Stimulated activated CD4-positive, alpha-beta T cell treated with anti-CD3 and anti-CD28 coated beads, Interleukin-4, amount 100 ng/mL, for 4 hours (primary cell): ENCODE data around the gene PLEKHG5.
"Not testable (repeated sequence)": the region's sequence is repeated elsewhere in the genome, so short reads cannot be mapped to it uniquely, and the experiment has no call there.

Source experiments
- DNase-seq, 2 experiments: peaks; one replicate each; pipeline ENCODE4 v3.0.0-alpha.2; 2020

PLEKHG5 gene

DNA sequence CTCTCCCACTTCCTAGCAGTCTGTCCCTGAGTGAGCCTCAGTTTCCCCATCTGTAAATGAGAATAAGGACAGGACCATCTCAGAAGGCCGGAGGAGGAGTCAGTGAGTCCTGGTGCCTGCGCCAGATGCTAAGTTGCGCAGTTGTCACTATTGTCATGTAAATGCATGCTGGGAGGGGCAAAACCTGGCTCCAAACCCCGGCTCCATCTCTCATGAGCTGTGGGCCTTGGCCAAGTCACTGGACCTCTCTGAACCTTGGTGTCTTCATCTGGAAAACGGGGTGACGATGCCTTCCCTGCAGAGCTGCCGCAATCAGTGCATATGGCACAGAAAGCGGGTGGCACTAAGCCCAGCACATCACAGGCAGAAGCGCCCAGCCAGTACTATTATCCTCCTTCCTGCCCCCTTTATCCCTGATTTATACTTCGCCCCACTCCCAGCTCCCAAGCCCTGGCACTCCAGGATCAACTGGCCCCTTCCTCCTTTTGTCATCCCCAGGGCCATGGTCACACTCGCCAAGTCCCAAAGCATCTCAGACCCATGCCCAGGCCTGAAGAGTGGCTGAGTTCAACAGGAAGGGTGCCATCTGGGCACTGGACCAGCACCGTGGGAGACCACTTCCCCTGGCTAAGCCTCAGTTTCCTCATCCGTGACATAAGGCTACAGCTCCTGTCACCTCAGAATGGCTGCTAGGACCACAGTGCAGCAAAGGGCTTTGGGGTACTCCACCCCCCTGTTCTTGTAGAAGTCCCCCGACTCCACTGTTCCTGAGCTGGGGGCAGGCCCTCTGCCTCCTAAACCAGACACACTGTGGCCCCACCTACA, 4.3 kb upstream of the PLEKHG5 start:
- no peak for DNase-seq

DNA sequence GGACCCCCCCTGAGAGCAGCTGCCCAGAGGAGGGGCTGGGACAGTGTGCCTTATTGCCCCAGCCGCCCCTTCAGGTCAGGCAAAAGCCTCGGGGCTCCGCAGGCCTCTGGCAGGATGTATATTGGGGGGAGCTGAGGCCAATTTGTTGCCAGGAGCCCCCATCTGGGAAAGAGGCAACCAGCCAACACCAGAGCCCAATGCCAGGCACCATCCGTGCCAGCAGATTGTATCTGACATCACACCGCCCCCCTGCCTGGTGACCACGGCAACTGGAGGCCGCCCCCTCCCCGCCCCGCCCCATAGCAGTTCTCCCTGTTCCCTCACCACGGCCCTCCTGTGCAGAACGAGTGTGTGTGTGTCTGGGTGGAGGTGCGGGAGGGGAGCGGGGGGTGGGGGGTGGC, 3.6 kb upstream of the PLEKHG5 start:
- peak in 1 of 2 experiments; percentile 17 for DNase-seq

DNA sequence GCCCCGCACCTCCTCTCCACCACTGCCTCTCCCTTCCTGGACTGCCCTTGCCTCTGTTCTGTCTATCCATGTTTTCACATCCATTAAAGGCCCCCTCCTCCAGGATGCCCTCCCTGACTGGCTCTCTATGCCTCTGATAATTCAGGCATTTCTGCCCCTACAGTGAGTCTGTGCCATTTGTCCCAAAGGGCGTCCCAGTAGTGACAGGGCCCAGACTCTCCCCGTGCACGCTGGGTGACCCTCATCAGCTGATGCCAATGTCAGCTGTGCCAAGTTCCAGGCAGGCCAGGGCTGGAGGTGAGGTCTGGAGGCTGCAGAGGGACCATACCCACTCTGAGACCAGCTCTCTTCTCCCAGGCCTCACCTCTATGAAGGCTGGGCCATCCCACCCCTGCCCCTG, 3.2 kb upstream of the PLEKHG5 start:
- DNase-seq = no peak

GRCh38 chr1:6493834-6494223, 2.4 kb upstream of the PLEKHG5 start:
- not testable (repeated sequence) for DNase-seq

DNA sequence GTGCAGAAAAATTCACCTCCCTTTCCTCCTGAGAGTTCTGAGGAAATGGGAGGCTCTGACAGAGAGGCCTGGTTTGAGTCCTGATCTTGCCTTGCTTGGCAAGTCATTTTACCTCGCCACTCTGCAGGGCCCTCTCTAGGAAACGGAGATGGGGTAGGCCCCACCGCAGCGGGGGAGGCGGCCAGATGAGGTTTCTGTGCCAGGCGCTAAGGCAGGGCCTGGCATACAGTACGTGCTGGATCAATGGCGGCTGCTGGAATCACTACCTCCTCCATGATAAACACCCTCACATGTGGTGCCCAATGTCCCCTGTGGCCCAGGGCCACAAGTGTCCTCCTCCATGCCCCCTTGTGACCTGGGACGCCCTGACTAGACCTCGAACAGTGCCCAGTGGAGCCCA, 499 bp upstream of the PLEKHG5 start:
- DNase-seq = no peak

- no peak for DNase-seq
These were observed 402 bp downstream of the PLEKHG5 start for GRCh38 chr1:6491081-6491449.

DNA sequence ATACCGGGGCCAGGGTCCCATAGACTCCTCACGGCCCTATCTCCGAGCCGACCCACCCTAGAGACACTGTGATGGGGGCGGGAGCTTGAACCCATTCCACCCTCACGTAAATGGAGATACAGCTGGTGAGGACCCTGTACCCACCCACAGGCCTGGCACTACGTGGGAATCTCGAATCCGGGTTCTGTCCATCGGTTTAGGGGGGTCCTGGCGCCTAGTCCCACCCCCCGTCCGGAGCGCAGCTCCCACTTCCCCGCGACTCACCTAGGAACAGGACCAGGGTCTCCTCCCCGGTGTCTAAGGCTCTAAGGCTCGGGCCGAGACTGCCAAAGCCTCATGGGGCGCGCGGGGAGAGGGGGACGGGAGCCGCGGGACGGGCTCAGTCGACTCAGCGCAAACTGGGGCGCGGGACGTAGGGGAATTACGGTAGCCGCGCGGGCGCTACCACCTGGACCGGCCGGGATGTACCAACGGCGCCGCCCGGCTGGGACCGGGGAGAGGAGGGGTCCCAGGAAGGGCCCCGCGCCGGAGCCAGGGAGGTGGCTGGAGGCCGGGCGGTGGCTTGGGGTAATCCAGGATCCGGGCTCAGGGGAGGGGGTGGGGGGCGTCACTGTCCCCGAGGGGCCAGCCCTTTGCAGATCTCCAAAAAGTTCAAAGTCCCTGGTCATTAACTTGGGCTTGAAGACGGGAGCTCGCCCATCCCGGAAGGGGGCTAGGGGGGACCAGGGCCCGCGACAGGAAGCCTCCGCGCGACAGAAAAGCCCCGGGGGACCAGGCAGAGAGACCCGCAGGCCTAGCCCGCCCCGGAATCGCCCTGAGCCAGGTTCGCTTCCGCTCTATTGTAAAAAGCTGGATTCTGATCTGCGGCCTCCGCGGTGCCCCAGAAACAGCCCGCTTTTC, 1.0 kb downstream of the PLEKHG5 start:
- peak; percentile 31 to 61 for DNase-seq

DNA sequence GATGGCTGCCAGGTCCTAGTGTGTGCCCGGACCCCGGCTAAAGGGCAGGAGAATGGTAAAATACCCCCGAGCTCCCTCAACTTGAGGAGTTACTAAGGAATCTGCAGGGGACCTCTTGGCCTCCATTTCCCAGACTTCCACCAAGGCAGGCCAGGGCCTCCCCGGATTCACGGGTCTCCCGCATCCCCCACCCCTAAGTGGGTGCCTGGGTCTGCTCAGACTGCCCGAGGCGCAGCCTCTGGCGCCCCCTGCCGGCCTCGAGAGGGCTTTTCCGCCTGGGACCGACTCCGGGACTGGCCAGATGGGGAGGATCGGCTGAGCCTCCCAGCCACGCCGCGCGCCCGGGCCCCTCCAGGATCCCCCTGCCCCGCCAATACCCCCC, 1.7 kb downstream of the PLEKHG5 start:
- peak; percentile 70 to 75 for DNase-seq

GRCh38 chr1:6489383-6489765, 2.1 kb downstream of the PLEKHG5 start:
- no peak for DNase-seq

DNA sequence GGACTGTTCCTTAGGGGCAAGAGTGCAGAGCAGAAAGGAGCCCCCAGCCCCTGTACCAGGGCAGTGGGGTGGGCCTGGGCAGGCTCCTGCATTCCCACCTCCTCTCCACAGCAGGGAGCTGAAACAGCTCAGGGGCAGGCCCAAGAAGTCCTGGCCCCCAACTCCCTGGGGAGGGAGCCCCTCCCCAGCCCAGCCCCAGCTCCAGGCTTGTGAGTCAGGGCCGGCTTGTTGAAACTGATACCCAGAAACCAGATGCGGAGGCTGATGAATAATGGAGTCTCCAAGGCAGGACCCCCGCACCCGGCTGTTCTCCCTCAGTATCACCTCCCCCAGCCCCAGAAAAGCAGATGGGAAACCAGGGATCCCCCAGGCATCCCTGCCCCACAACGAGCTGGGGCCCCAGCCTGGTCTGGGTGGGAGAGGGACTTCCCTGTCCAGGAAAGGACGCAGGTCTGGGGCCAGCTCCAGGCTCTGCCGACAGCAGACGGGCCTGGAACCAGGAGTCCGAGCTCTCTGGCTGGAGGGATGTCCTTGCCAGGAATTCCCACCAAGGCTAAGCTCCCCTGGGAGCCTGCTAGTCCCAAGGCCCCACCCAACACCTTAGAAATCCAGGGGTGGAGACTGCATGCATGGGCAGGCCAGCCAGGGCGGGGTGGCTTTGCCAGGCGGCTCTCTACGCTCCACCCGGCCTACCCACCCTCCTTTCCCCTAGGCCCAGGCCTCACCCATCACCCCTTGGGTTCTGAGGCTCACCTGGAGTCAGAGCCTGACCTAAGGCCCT, 2.7 kb downstream of the PLEKHG5 start:
- DNase-seq = no peak

DNA sequence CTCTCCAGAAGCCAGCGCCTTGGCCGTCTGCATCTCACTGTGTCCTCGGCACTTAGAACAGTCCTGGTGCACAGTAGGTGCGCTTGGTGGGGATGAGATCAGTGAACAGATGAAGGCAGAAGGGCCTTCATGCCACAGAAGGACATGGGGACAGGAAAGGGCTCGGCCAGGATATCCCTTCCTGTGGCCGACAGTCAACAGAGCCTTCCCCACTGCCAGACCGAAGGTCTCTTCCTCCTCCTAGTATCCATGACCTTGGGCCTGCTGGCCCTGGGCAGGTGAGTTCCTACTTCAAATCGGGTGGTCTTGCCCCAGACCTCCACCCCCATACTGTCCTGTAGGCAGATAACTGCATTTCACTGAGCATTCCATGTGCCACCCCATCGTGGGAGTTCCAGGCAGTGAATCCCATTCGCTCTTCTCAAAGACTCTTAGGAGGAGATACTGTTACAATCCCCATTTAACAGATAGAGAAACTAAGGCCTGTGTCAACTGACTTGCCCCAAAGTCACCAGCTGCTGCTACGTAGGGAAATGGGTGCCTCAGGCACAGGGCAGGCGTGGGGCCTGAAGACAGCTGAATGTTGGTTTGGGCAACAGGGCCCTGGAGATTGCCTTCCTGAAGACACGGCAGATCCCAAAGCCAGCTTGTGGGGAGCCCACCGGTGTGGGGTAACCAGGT, 3.5 kb downstream of the PLEKHG5 start:
- DNase-seq = no peak

DNA sequence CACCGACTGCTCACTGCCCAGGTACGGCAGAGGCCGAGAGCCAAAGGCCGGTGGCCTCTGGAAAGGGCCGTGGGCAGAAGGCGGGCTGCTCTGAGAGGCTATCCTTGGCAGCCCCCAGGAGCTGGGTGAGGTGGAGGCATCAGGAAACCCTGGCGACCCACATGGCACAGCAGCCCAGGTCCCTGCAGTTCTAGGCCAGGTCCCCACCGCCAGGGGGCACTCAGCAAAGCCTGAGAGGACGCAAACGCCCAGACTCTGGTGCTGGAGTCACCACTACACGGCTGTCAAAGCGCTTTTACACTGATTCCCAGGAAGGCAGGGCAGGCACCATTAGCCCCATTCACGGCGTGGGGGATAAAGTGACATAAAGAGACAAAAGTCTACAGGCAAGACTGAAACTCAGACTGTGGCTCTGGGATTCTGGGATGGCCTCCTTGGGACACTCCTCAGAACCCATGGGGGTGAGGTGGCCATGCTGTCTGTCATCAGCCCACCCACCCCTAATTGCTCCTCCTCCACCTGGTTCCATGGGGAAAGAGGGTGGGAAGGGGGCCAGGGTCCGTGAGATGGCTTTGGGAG, 4.9 kb downstream of the PLEKHG5 start:
- peak; percentile 81 to 88 for DNase-seq

DNA sequence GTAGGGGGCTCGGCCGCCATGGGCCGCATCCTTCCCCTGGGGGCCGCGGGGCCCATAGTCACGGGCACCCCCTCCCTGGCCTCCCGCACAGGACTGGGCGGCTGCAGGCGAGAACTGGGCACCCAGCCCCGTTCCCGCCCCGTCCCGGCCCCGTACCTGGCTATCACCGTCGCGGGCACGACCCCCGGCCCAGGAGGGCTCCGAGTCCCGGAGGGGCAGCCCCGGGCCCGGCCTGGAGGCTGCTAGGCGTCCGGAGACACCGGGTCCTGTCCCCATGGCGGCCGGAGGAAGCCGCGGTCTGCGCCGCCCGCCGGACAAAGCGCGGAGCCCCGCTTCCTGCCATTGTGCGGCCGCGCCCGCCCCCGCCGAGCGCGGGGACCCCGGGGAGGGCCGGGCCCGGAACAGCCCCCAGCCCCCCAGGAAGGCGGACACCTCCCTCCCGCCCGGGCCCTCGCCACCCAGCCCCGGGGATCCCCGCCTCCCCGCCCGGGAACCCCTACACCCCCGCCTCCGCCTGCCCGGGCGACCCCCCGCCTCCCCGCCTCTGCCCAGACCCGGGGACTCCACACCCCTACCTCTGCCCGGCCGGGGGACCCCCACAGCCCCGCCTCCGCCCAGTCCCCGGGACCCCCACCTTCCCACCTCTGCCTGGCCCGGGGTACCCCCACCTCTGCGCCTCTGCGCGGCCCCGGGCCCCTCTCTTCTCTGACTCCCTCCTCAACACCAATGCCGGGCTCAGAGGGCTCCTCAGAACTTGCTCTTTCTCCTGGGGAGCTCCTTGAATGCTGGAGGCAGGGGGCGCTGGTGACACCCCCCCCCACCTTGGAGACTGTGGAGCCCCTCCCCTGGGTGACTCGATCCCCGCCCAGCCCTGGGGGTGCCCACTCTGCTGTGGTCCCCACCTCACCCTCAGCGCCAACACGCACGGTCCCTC, 6.0 kb downstream of the PLEKHG5 start:
- no peak for DNase-seq

GRCh38 chr1:6484826-6485167, 6.7 kb downstream of the PLEKHG5 start:
- no peak for DNase-seq

DNA sequence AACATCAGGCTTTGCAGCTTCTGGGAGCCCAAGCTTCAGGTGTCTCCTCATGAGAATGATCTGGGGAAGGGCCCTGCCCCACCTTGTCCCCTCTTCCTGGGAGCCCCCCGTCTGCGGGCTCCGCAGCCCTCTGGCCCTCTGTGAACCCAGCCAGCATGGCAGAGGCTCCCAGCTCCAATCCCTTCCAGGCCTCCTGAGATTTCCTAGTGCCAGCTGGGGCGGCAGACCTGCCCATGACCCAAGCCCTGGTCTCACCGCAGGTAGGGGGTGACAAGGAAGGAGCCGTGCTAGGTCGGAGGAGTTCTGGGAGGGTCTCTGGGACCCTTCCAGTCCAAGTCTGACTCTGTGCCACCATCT, 7.7 kb downstream of the PLEKHG5 start:
- no peak for DNase-seq

GRCh38 chr1:6483017-6483760, 8.3 kb downstream of the PLEKHG5 start:
- no peak for DNase-seq

DNA sequence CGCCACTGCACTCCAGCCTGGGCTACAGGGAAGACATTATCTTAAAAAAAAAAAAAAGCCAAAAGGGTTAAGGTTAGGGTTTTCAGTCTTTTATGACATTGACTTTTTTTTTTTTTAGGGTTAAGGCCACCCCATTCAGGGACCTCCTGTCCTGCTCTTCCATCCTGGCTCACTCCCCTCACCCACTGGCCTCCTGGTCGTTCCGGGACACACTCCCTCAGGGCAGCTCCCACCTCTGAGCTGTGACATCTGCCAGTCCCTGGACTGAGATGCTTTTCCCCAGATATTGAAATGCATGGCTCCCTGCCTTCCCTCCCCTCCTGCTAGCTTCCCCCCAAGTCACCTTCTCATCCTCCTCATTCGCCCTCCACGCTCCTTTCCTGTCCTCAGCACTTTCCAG, 9.6 kb downstream of the PLEKHG5 start:
- no peak for DNase-seq

DNA sequence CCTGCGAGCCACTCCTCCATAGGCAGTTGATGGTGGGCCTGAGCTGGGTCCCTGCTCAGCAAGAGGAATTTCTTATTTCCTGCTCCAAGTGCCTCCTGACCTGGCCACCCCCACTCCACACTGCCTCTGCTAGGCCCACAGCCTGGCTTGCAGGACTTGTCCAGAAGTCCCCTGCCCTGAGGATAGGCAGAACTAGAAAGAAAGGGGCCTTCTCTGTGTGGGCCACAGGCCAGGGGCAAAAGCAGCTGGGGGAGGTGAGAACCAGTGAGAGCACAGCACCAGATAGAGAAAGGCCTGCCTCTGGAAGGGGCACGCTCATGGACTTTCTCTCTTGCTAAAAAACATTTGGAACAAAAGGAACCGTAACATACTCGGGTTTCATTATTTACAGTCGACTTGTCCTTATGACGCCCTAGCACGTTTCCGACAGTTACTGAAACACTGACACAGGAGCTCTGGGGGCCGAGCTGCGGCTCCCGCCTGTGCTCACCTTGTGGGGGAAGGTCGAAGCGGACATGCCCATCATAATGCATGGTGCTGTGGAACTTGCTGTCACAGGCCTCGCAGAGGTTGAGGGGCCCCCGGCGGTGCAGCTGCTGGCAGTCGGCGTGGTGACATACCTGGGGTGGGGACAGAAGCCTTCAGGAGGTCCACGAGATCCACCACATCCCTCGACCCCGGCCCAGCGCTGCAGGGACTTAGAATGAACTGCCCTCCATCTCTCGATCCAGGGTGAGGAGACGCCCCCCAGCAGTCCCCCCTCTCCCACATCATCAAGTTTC, 14.2 kb downstream of the PLEKHG5 start:
- no peak for DNase-seq

DNA sequence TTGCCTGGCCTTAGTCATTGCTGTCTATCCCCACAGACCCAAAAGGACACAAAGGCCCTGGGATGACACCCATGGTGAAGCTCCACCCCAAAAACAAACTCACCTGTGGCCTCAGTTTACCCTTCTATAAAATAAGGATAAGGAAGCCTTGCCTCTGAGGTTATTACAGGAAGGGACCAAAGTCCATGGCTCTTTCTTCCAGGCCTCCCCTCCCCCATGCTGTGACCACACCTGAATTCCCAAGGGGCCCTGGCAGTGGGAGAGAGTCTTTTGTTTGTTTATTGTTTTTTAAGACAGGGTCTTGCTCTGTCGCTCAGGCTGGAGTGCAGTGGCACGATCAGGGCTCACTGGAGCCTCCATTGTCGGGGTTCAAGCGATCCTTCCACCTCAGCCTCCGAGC, 15.0 kb downstream of the PLEKHG5 start:
- DNase-seq = no peak
